ENCODE data around the gene GSTO2.

DNA sequence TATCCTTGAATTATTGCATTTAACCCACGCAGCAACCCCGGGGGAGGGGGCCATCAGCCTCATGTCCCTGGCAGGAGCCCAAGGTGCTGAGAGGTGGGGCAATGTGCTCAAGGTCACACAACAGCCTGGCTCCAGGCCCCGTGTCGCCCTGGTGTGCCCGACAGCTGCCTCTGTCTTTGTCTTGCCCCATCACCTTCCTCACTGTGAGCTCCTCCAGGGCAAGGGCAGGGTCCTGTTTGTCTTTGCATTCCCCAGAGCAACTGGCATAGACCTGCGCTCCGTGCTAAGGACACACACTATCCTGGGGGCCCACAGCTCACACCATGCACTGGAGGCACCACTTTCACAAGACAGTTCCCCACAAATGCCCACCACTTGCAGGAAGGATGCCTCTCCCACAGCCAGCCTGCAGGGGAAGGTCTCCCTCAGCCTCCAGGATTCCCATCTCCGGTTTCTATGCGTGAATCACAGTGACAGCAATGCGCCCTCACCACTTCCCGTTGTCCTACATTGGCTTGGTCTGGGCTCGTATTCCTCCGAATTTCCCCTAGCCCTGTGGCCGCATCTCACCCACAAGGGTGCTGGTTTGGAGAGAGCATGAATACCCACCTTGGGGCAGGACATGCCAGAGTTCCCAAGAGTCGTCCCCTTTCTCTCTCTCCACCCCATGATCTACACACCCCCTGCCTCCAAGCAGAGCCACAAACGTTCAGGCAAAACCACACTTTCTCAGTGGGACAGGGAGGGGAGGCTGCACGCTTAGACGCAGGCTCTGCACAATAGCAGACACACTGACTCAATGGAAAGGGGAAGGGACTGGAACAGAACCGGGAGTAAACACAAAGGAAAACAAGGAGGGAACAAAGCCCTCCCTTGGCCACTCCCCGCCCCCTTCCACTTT, 59.0 kb downstream of the GSTO2 start:
- TF ChIP-seq EZH2 (IDR thresholded peaks at IDR 0.05) (no peak), POLR2AphosphoS5 (IDR thresholded peaks at IDR 0.05; ENCODE audit: borderline replicate concordance, low read depth, low read length) (no peak), FOXP2 (optimal IDR thresholded peaks at IDR 0.05; ENCODE audit: control extremely low read depth, extremely low read length, insufficient read depth) (no peak)

Measured in SK-N-MC (cell line).